Skin epidermis (tissue), 12 donors: ENCODE measurements around the gene CLASP1.

Source experiments
- H3K27ac ChIP-seq, 21 experiments: fragments of 200-600 bp; sonication (generic) in 11 of 21; one replicate each; pipeline ENCODE4 v1.5.0; 2020; ENCODE audit warnings: mild to moderate bottlenecking in 3 of 21, inconsistent platforms in 2 of 21, moderate library complexity in 2 of 21
- H3K4me3 ChIP-seq, 7 experiments: fragments of 200-600 bp; sonication (generic) in 2 of 7; one replicate each; pipeline ENCODE4 v1.5.0; 2020; ENCODE audit warnings: inconsistent platforms in 2 of 7, mild to moderate bottlenecking in 2 of 7, moderate library complexity in 1 of 7

CLASP1 gene

DNA sequence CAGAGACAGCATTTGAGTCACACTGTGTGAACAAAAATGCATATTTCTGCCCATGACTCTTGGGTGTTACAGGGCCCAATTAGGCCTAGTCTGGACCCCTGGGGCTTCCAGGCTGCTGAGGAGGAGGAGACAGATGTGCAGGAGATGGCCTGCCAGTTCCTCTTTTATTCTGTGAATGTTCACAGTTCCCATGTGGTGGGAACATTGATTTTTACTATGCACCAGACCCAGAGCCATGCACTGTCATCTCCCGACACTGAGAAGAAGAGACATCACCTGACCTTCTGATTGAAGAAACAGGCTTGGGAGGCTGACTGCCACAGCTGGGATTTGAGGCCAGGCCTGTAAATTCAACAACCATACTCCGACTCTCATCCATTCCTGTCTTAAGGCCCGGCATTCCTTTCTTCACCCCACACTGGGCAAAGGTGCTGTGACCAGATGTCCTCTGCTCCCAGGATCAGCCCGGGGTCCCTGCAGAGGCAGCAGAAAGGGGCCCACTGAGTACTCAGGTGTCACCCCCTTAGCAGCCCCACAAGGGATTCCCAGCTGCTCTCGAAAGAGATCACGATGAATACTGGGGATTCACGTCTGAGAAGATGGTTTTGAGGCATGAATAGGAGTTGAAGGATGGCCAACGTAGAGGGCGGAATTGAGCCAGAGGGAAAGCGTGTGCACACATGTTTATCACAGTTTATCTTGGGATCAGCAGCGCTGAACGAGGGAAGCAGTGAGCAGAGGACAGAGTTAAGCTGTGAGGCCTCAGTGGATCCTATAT lies 360.6 kb downstream of the CLASP1 start:
- Histone ChIP-seq H3K27ac (no peak overlapping the region), H3K4me3 (no peak overlapping the region)

DNA sequence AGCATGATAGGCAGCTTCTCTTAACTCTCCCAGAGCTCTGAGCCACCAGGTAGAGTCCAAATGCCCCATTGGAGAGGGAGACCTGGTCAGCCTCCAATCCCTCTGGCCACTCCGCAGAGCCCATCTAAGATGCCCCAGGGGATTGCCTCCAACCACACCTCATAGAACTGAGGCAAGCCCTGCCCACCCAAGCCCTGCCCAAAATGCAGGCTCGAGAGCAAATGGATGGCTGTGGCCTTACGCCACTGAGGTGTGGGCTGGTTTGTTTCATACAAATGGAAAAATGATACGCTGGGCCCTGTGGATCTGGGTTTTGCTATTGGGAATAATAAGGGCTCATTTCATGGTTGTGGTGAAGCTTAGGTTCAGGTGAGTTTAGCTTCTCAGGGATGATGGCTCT lies 361.3 kb downstream of the CLASP1 start:
- Histone ChIP-seq H3K27ac (no peak overlapping the region), H3K4me3 (no peak overlapping the region)
